GM21786 (cell line): ENCODE data around the gene TNFRSF6B.

ENCODE experiments used
- ATAC-seq: cut with Tn5 transposase; IDR thresholded peaks from one replicate; pipeline ENCODE4 v1.9.1; 2021; ENCODE audit not compliant: unreplicated experiment

Gene TNFRSF6B

GRCh38 chr20:63695424-63696305 is 787 bp upstream of the TNFRSF6B start:
- no peak for ATAC-seq

- no peak for ATAC-seq
These were observed 185 bp upstream of the TNFRSF6B start for GRCh38 chr20:63696306-63696627.

- no peak for ATAC-seq
These were observed 960 bp downstream of the TNFRSF6B start for GRCh38 chr20:63697357-63697867.

- ATAC-seq: no peak
These were observed 1.6 kb downstream of the TNFRSF6B start for GRCh38 chr20:63697868-63698545.

- ATAC-seq: no peak
These were observed 2.5 kb downstream of the TNFRSF6B start for GRCh38 chr20:63698739-63699465.

- no peak for ATAC-seq
These were observed 3.2 kb downstream of the TNFRSF6B start for GRCh38 chr20:63699466-63700198.

- ATAC-seq: no peak
These were observed 4.0 kb downstream of the TNFRSF6B start for GRCh38 chr20:63700199-63701050.

- ATAC-seq: no peak
These were observed 4.5 kb downstream of the TNFRSF6B start for GRCh38 chr20:63701051-63701328.

GRCh38 chr20:63701329-63702035 is 5.0 kb downstream of the TNFRSF6B start:
- no peak for ATAC-seq

GRCh38 chr20:63702036-63702665 is 5.7 kb downstream of the TNFRSF6B start:
- ATAC-seq: no peak

- no peak for ATAC-seq
These were observed 6.5 kb downstream of the TNFRSF6B start for GRCh38 chr20:63702751-63703470.

GRCh38 chr20:63703471-63703975 is 7.1 kb downstream of the TNFRSF6B start:
- ATAC-seq: no peak

- ATAC-seq: no peak
These were observed 7.7 kb downstream of the TNFRSF6B start for GRCh38 chr20:63703976-63704748.

- ATAC-seq: no peak
These were observed 8.3 kb downstream of the TNFRSF6B start for GRCh38 chr20:63704749-63705117.

- ATAC-seq: no peak
These were observed 9.0 kb downstream of the TNFRSF6B start for GRCh38 chr20:63705232-63706026.

GRCh38 chr20:63706027-63706695 is 9.7 kb downstream of the TNFRSF6B start:
- no peak for ATAC-seq
